GM06990 (cell line): ENCODE measurements around the gene ZFP82.
A peak's percentile ranks its signal among the peaks of the same experiment; 100 is the strongest.

Experiments used
- DNase-seq: peaks from one replicate; pipeline ENCODE4 v3.0.0-alpha.2; 2011; ENCODE audit not compliant: insufficient read length; ENCODE audit errors: extremely low read depth
- H3K27me3 ChIP-seq: replicated peaks from 2 replicates; pipeline ENCODE4 v1.6.0; 2011; ENCODE audit warnings: low read length; ENCODE audit not compliant: control insufficient read depth, insufficient read depth
- H3K36me3 ChIP-seq: 2 replicates; pipeline ENCODE4 v1.5.1; 2011; ENCODE audit warnings: low read length; ENCODE audit not compliant: control insufficient read depth, insufficient read depth
- H3K4me3 ChIP-seq: replicated peaks from 2 replicates; pipeline ENCODE4 v1.5.1; 2011; ENCODE audit warnings: low read depth, mild to moderate bottlenecking, control low read depth, low read length
- TF ChIP-seq, protein P1 (sequence below): IDR thresholded peaks from 2 replicates; pipeline ENCODE4 v1.5.1; 2011; ENCODE audit warnings: low read length, control low read depth, mild to moderate bottlenecking, inconsistent platforms; ENCODE audit not compliant: insufficient read depth, poor library complexity, severe bottlenecking

The ZFP82 gene

DNA sequence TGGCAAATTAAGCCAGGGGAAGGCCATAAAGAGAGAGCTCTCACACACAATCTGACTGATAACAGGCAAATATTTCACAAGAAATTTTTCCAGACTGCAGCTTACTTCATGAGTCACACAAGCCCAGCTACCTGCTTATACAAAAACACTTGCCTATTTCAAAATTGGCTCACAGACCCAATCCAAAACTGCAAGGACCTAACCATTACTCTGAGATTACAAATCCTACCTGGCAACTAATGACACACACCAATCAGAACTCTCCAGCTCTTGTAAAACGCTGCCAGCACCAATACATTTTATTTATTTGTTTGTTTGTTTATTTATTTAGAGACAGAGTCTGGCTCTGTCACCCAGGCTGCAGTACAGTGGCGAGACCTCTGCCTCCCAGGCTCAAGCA lies 18.1 kb upstream of the ZFP82 start:
- TF ChIP-seq, protein P1, sequence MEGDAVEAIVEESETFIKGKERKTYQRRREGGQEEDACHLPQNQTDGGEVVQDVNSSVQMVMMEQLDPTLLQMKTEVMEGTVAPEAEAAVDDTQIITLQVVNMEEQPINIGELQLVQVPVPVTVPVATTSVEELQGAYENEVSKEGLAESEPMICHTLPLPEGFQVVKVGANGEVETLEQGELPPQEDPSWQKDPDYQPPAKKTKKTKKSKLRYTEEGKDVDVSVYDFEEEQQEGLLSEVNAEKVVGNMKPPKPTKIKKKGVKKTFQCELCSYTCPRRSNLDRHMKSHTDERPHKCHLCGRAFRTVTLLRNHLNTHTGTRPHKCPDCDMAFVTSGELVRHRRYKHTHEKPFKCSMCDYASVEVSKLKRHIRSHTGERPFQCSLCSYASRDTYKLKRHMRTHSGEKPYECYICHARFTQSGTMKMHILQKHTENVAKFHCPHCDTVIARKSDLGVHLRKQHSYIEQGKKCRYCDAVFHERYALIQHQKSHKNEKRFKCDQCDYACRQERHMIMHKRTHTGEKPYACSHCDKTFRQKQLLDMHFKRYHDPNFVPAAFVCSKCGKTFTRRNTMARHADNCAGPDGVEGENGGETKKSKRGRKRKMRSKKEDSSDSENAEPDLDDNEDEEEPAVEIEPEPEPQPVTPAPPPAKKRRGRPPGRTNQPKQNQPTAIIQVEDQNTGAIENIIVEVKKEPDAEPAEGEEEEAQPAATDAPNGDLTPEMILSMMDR = no peak

DNA sequence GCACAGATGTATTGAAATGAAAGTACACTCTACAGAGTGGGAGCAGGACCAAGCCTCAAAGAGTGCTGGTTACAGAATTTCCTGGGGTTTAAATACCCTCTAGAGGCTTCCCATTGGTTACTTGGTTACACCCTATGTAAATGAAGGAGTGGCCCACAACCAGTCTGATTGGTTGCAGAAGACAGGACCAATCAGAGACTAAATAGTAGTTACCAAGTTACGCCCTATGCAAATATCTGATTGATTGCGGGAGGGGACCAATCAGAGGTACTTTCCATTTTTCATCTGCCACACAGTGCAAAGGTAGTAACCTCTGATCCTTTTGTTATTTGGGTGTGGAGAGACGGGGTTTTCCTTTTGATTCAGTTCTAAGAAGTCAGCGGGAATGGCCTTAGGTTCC lies 5.5 kb upstream of the ZFP82 start:
- no peaks in the 10 kb centered on the region for H3K36me3 ChIP-seq
- TF ChIP-seq, protein P1 = no peak
- no peak overlapping the region for H3K4me3 ChIP-seq
- DNase-seq = no peak
- no peaks in the 10 kb centered on the region for H3K27me3 ChIP-seq

More for the DNA sequence above, 18.1 kb upstream of the ZFP82 start:
- no peaks in the 10 kb centered on the region for H3K27me3 ChIP-seq
- DNase-seq = no peak
- no peak overlapping the region for H3K4me3 ChIP-seq
- H3K36me3 ChIP-seq = no peaks in the 10 kb centered on the region

DNA sequence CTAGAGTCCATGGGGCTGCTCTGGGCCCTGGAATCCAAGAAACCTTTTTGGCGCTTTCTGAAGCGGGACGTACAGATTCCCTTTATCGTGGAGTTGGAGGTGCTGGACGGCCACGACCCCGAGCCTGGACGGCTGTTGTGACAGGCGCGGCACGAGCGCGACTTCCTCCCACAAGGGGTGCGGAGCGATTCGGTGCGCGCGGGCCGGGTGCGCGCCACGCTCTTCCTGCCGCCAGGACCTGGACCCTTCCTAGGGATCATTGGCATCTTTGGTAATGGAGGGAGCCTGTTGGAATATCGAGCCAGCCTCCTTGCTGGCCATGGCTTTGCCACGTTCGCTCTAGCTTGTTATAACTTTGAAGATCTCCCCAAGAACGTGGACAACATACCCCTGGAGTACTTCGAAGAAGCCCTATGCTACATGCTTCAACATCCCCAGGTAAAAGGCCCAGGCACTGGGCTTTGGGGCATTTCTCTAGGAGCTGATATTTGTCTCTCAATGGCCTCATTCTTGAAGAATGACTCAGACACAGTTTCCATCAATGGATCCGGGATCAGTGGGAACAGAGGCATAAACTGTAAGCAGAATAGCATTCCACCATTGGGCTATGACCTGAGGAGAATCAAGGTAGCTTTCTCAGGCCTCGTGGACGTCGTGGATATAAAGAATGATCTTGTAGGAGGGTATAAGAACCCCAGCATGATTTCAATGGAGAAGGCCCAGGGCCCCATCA lies 3.5 kb upstream of the ZFP82 start:
- DNase-seq = peak; percentile 6
- no peaks in the 10 kb centered on the region for H3K27me3 ChIP-seq
- no peaks in the 10 kb centered on the region for H3K36me3 ChIP-seq
- H3K4me3 ChIP-seq = no peak overlapping the region
- TF ChIP-seq, protein P1 = no peak

DNA sequence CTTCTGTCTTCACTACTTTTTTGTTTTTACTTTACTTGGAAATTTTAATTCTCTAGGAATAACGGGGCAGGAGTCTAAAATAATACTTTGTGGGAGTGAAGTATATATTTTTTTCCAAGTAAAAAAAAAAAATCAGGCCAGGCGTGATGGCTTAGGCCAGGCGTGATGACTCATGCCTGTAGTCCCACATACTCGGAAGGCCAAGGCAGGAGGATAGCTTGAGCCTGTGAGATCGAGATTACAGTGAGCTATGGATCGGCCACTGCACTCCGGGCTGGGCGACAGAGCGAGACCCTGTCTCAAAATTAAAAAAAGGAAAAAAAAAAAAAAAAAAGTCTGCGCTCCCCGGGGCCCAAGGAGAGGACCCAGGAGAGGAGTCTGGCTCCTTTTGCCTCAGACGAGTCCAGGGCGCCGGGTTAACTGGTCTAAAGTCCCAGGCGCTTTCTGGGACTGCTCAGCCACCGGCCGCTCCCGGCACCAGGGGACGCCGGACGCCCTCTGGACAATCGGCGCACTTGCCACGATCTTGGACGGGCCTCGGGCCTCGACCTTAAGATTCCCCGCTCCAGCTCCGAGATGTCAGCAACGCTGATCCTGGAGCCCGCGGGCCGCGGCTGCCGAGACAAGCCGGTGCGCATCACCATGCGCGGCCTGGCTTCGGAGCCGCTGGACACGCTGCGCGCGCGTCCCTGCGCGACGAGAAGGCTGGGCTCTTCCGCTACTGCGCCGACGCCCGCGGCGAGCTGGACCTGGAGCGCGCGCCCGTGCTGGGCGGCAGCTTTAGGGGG lies 2.7 kb upstream of the ZFP82 start:
- Histone ChIP-seq H3K36me3 (no peaks in the 10 kb centered on the region), H3K27me3 (no peaks in the 10 kb centered on the region), H3K4me3 (no peak overlapping the region)
- peak; percentile 10 for DNase-seq
- TF ChIP-seq, protein P1 = no peak

DNA sequence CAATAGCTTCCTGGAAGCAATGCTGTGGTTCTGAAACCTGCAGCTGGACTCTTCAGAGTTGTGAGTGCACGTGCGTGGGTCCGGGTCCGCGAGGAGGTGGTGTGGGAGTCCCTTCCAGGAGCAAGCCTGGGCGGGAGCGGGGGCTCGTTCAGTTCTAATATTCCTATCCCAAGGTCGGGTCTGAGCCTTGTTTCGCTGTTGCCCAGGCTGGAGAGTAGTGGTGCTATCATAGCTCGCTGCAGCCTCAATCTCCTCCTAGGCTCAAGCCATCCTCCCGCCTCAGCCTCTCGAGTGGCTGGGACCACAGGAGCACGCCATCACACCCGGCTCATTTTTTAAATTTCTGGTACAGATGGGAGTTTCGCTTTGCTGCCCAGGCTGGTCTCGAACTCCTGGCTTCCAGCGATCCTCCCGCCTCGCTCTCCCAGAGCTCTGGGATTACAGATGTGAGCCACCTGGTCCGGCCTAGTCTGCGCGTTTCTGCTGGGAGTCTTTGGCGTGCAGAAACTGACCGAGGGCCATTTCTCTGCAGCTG lies 625 bp downstream of the ZFP82 start:
- Histone ChIP-seq H3K4me3 (peak overlapping the region; percentile 89), H3K27me3 (no peaks in the 10 kb centered on the region), H3K36me3 (no peaks in the 10 kb centered on the region)
- TF ChIP-seq, protein P1 = no peak
- no peak for DNase-seq
